ENCODE results near the gene ZBTB49. TPM values are rescaled to one million over a fixed set of nuclear protein-coding genes. Genes with fewer than 3 reads are reported as not detected.
"Not testable (repeated sequence)": the region's sequence is repeated elsewhere in the genome, so short reads cannot be mapped to it uniquely, and the experiment has no call there.

Gene ZBTB49
- total RNA-seq, 4 donors from 2014 or later, result 2.4 to 11.2 (median 6.0) TPM

DNA sequence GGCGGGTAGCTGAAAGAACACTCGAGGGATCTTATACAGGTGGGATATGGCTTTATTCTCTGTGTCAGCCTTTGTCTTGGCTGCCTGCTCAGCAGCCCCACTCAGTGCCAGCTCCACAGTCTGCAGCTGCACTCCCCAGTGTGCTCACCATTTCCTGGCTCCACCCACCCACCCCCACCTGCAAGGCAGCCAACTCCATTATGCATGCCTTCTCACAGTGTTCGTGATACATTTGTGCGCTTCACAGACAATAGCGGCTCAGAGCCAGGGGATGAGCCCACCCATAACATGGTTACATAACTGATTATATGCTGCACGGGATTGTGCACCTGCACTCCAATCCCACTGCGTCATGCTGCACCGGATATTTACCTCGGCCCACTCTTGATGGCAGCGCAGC is 33.3 kb upstream of the ZBTB49 start:
- H3K36me3 ChIP-seq, result no peaks in the 10 kb centered on the region
- no peak overlapping the region for H3K4me3 ChIP-seq
- TF ChIP-seq POLR2AphosphoS5 (IDR thresholded peaks at IDR 0.05), result no peak
- TF ChIP-seq, protein P1, sequence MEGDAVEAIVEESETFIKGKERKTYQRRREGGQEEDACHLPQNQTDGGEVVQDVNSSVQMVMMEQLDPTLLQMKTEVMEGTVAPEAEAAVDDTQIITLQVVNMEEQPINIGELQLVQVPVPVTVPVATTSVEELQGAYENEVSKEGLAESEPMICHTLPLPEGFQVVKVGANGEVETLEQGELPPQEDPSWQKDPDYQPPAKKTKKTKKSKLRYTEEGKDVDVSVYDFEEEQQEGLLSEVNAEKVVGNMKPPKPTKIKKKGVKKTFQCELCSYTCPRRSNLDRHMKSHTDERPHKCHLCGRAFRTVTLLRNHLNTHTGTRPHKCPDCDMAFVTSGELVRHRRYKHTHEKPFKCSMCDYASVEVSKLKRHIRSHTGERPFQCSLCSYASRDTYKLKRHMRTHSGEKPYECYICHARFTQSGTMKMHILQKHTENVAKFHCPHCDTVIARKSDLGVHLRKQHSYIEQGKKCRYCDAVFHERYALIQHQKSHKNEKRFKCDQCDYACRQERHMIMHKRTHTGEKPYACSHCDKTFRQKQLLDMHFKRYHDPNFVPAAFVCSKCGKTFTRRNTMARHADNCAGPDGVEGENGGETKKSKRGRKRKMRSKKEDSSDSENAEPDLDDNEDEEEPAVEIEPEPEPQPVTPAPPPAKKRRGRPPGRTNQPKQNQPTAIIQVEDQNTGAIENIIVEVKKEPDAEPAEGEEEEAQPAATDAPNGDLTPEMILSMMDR (IDR thresholded peaks at IDR 0.05), result no peak
- no peak for TF ChIP-seq POLR2A (IDR thresholded peaks at IDR 0.05)
- no peak for TF ChIP-seq EP300 (IDR thresholded peaks at IDR 0.05; ENCODE audit: low read depth)
- H3K4me1 ChIP-seq, result peaks cover 0 to 10% (median 0%) of the 10 kb centered on the region in 4 donors
- in situ Hi-C loops (cut with MboI; ENCODE audit: low pct_ligation_motif_present in 1 of 4, low pct_unique_long_range_greater_than_20kb in 1 of 4, low sequenced_read_pairs in 3 of 4) (loop anchor here in 3 of 4 donors (10.0 kb wide), 2 partner anchors 78 to 88 kb away; no protein-coding TSS in a partner anchor), intact Hi-C loops (cut with DNase I; ENCODE audit: low total_unique reads) (no loop called here)
- 79 to 80% methylated on average over 6 to 10 of the region's 10 CpGs for WGBS, 2 donors (ENCODE audit: low coverage in 1 of 2)
- DNase-seq, result no peak
- no peaks in the 10 kb centered on the region for H3K27me3 ChIP-seq
- no peaks in the 10 kb centered on the region for H3K9me3 ChIP-seq
- H3K27ac ChIP-seq, result no peak overlapping the region

DNA sequence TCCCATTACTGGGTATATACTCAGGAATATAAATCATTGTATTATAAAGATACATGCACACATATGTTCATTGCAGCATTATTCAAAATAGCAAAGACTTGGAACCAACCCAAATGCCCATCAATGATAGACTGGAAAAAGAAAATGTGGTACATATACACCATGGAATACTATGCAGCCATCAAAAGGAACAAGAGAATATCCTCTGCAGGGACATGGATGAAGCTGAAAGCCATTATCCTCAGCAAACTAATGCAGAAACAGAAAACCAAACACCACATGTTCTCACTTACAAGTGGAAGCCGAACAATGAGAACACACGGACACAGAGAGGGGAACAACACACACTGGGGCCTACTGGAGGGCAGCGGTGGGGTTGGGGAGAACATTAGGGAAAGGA is 32.3 kb upstream of the ZBTB49 start:
- H3K4me3 ChIP-seq; DNase-seq; H3K27me3 ChIP-seq; H3K4me1 ChIP-seq; H3K27ac ChIP-seq; H3K9me3 ChIP-seq; intact Hi-C loops (cut with DNase I; ENCODE audit: low total_unique reads); H3K36me3 ChIP-seq: not testable (repeated sequence)
- in situ Hi-C loops (cut with MboI; ENCODE audit: low pct_ligation_motif_present in 1 of 4, low pct_unique_long_range_greater_than_20kb in 1 of 4, low sequenced_read_pairs in 3 of 4), result loop anchor here in 3 of 4 donors (10.0 kb wide), 2 partner anchors 77 to 87 kb away; no protein-coding TSS in a partner anchor
- WGBS, 2 donors (ENCODE audit: low coverage in 1 of 2), result 80 to 94% methylated on average over 3 of the region's 3 CpGs

DNA sequence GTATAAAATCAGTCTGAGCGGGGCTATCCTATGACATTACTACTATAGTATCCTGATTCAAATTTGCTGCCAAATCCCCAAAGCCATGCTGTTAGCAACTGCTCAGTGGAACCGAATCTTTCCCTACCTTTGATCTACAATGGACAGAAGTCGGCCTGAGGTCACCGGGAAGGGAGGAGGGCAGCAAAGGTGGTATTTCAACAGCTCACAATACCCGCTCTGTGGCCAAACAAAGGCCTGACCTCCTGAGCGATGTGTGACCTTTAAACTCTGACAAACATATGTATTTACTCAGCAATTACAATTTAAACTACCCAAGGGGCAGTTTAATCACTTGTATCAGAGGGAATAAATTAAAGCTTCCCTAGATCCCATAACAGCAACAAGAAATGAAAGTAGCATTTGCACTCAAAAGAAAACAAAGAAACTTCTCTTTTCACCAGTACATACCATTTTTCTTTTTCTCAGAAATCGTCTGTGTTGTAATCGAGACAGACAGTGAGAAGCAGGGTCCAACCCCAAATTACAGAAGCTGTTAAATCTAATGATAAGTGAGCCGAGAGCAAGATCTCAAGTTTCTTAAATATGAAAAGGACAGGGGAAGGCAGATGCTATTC is 30.5 kb upstream of the ZBTB49 start:
- H3K4me3 ChIP-seq, result no peak overlapping the region
- peaks cover 0 to 10% (median 0%) of the 10 kb centered on the region in 4 donors for H3K4me1 ChIP-seq
- intact Hi-C loops (cut with DNase I; ENCODE audit: low total_unique reads), result no loop called here
- H3K9me3 ChIP-seq, result no peaks in the 10 kb centered on the region
- H3K36me3 ChIP-seq, result no peaks in the 10 kb centered on the region
- H3K27me3 ChIP-seq, result no peaks in the 10 kb centered on the region
- in situ Hi-C loops (cut with MboI; ENCODE audit: low pct_ligation_motif_present in 1 of 4, low pct_unique_long_range_greater_than_20kb in 1 of 4, low sequenced_read_pairs in 3 of 4), result loop anchor here in 3 of 4 donors (10.0 kb wide), 2 partner anchors 75 to 85 kb away; no protein-coding TSS in a partner anchor
- H3K27ac ChIP-seq, result no peak overlapping the region
- no peak for TF ChIP-seq POLR2AphosphoS5 (IDR thresholded peaks at IDR 0.05)
- TF ChIP-seq, protein P1 (IDR thresholded peaks at IDR 0.05), result no peak
- TF ChIP-seq POLR2A (IDR thresholded peaks at IDR 0.05), result no peak
- no peak for TF ChIP-seq EP300 (IDR thresholded peaks at IDR 0.05; ENCODE audit: low read depth)
- DNase-seq, result no peak
- WGBS, 2 donors (ENCODE audit: low coverage in 1 of 2), result 33 to 34% methylated on average over 8 to 9 of the region's 9 CpGs

DNA sequence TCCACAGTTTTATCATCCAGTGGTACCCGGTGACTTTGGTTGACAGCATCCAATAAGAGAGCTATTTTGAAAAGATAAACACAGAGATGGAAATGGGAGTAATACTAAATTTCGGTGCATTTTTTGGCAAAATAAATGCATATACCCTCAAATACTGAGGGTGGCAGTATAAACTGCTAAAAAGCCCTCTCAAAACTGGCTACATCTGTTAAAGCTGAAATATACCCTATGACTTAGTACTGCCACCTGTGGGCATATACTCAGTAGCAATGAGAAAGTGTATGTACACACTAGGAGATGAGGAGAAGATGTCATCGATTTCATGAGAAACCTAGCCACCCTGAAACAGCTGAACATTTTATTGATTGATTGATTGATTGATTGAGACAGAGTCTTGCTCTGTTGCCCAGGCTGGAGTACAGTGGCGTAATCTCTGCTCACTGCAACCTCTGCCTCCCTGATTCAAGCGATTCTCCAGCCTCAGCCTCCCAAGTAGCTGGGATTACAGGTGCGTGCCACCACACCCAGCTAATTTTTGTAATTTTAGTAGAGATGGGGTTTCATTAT is 29.8 kb upstream of the ZBTB49 start:
- 43 to 58% methylated on average over 2 to 5 of the region's 6 CpGs for WGBS, 2 donors (ENCODE audit: low coverage in 1 of 2)
- in situ Hi-C loops (cut with MboI; ENCODE audit: low pct_ligation_motif_present in 1 of 4, low pct_unique_long_range_greater_than_20kb in 1 of 4, low sequenced_read_pairs in 3 of 4), result no loop called here
- no peaks in the 10 kb centered on the region for H3K36me3 ChIP-seq
- peaks cover 0 to 10% (median 0%) of the 10 kb centered on the region in 4 donors for H3K4me1 ChIP-seq
- no peak for TF ChIP-seq POLR2A (IDR thresholded peaks at IDR 0.05)
- TF ChIP-seq POLR2AphosphoS5 (IDR thresholded peaks at IDR 0.05), result no peak
- no peak for TF ChIP-seq EP300 (IDR thresholded peaks at IDR 0.05; ENCODE audit: low read depth)
- TF ChIP-seq, protein P1 (IDR thresholded peaks at IDR 0.05), result peak in 2 of 5 experiments; percentile 8 to 11
- H3K4me3 ChIP-seq, result no peak overlapping the region
- no peak for DNase-seq
- H3K27ac ChIP-seq, result no peak overlapping the region
- no peaks in the 10 kb centered on the region for H3K27me3 ChIP-seq
- intact Hi-C loops (cut with DNase I; ENCODE audit: low total_unique reads), result no loop called here
- H3K9me3 ChIP-seq, result no peaks in the 10 kb centered on the region
